ENCODE data around the gene TMEM89. TPM values are rescaled to one million over a fixed set of nuclear protein-coding genes. Genes with fewer than 3 reads are reported as not detected.

TMEM89 gene
- total and polyA plus RNA-seq, 3 donors from 2014 or later, result 8.7 to 16.1 (median 14.8) TPM

GRCh38 chr3:48600711-48601621 is 20.6 kb downstream of the TMEM89 start:
- Histone ChIP-seq H3K4me1 (peaks cover 24% of the 10 kb centered on the region), H3K27ac (no peak overlapping the region)
- WGBS, 2 donors, result 92 to 100% methylated on average over 6 to 19 of the region's 19 CpGs

GRCh38 chr3:48599509-48600285 is 21.9 kb downstream of the TMEM89 start:
- no peak for DNase-seq
- H3K9me3 ChIP-seq, result no peaks in the 10 kb centered on the region
- intact Hi-C loops (cut with DNase I; ENCODE audit: low total_unique reads), result no loop called here
- 91 to 95% methylated on average over 12 of the region's 12 CpGs for WGBS, 2 donors
- peak overlapping the region in 1 of 2 donors; percentile 75 for H3K27ac ChIP-seq
- TF ChIP-seq POLR2A (IDR thresholded peaks at IDR 0.05) (no peak), CTCF (IDR thresholded peaks at IDR 0.05) (no peak)
- H3K4me3 ChIP-seq, result no peak overlapping the region
- H3K27me3 ChIP-seq, result no peaks in the 10 kb centered on the region
- no peaks in the 10 kb centered on the region for H3K36me3 ChIP-seq (ENCODE audit: low read depth, missing control alignments)
- peaks cover 33% of the 10 kb centered on the region for H3K4me1 ChIP-seq

More at GRCh38 chr3:48600711-48601621, 20.6 kb downstream of the TMEM89 start:
- TF ChIP-seq POLR2A (IDR thresholded peaks at IDR 0.05) (no peak), CTCF (IDR thresholded peaks at IDR 0.05) (no peak)
- no peaks in the 10 kb centered on the region for H3K36me3 ChIP-seq (ENCODE audit: low read depth, missing control alignments)
- no peak for DNase-seq
- no peaks in the 10 kb centered on the region for H3K9me3 ChIP-seq
- H3K4me3 ChIP-seq, result no peak overlapping the region
- H3K27me3 ChIP-seq, result no peaks in the 10 kb centered on the region
- intact Hi-C loops (cut with DNase I; ENCODE audit: low total_unique reads), result no loop called here

- TF ChIP-seq CTCF (IDR thresholded peaks at IDR 0.05) (no peak), POLR2A (IDR thresholded peaks at IDR 0.05) (no peak)
- Histone ChIP-seq H3K36me3 (ENCODE audit: low read depth, missing control alignments) (no peaks in the 10 kb centered on the region), H3K4me1 (peaks cover 33% of the 10 kb centered on the region), H3K27me3 (no peaks in the 10 kb centered on the region), H3K27ac (peak overlapping the region; percentile 14 to 75), H3K4me3 (no peak overlapping the region), H3K9me3 (no peaks in the 10 kb centered on the region)
- peak; percentile 32 for DNase-seq
- intact Hi-C loops (cut with DNase I; ENCODE audit: low total_unique reads), result no loop called here
- WGBS, 2 donors, result 60 to 62% methylated on average over 10 to 11 of the region's 11 CpGs
These were observed 22.5 kb downstream of the TMEM89 start for GRCh38 chr3:48599077-48599501.

GRCh38 chr3:48598323-48599076 is 23.1 kb downstream of the TMEM89 start:
- Histone ChIP-seq H3K27me3 (no peaks in the 10 kb centered on the region), H3K36me3 (ENCODE audit: low read depth, missing control alignments) (no peaks in the 10 kb centered on the region), H3K4me3 (no peak overlapping the region), H3K9me3 (no peaks in the 10 kb centered on the region), H3K4me1 (peaks cover 33% of the 10 kb centered on the region), H3K27ac (peak overlapping the region; percentile 14 to 75)
- intact Hi-C loops (cut with DNase I; ENCODE audit: low total_unique reads), result no loop called here
- DNase-seq, result peak; percentile 66
- TF ChIP-seq CTCF (IDR thresholded peaks at IDR 0.05), result no peak
- no peak for TF ChIP-seq POLR2A (IDR thresholded peaks at IDR 0.05)
- WGBS, 2 donors, result 20 to 33% methylated on average over 1 to 5 of the region's 5 CpGs
